NCI-H1048 (cell line): ENCODE data around the gene FAM3B.

Experiments
- DNase-seq: peaks from one replicate; lab custom pipeline; 2025; lab: John Stamatoyannopoulos, UW

Gene FAM3B

GRCh38 chr21:41319273-41319672 lies 2.7 kb downstream of the FAM3B start:
- DNase-seq, result no peak

- DNase-seq, result no peak
Measured at GRCh38 chr21:41321211-41321907, 4.8 kb downstream of the FAM3B start.

- no peak for DNase-seq
Measured at GRCh38 chr21:41321908-41322495, 5.4 kb downstream of the FAM3B start.

- DNase-seq, result no peak
Measured at GRCh38 chr21:41322496-41323382, 6.1 kb downstream of the FAM3B start.

- no peak for DNase-seq
Measured at GRCh38 chr21:41325138-41325912, 8.7 kb downstream of the FAM3B start.

GRCh38 chr21:41326414-41327080 lies 9.9 kb downstream of the FAM3B start:
- no peak for DNase-seq

- no peak for DNase-seq
Measured at GRCh38 chr21:41327753-41328152, 11.2 kb downstream of the FAM3B start.

GRCh38 chr21:41328660-41329607 lies 12.3 kb downstream of the FAM3B start:
- no peak for DNase-seq

GRCh38 chr21:41333752-41334151 lies 17.2 kb downstream of the FAM3B start:
- no peak for DNase-seq

GRCh38 chr21:41337515-41337914 lies 20.9 kb downstream of the FAM3B start:
- no peak for DNase-seq

GRCh38 chr21:41338455-41338854 lies 21.9 kb downstream of the FAM3B start:
- DNase-seq, result no peak

- DNase-seq, result no peak
Measured at GRCh38 chr21:41342035-41342434, 25.4 kb downstream of the FAM3B start.

- DNase-seq, result no peak
Measured at GRCh38 chr21:41344146-41344545, 27.5 kb downstream of the FAM3B start.

GRCh38 chr21:41345356-41345755 lies 28.8 kb downstream of the FAM3B start:
- no peak for DNase-seq

GRCh38 chr21:41345934-41346685 lies 29.5 kb downstream of the FAM3B start:
- DNase-seq, result no peak

- no peak for DNase-seq
Measured at GRCh38 chr21:41346758-41347157, 30.2 kb downstream of the FAM3B start.

- DNase-seq, result no peak
Measured at GRCh38 chr21:41348434-41348833, 31.8 kb downstream of the FAM3B start.

- DNase-seq, result no peak
Measured at GRCh38 chr21:41349126-41349525, 32.5 kb downstream of the FAM3B start.

GRCh38 chr21:41349619-41350390 lies 33.2 kb downstream of the FAM3B start:
- no peak for DNase-seq
